ENCODE measurements around the gene CADPS.

The CADPS gene

DNA sequence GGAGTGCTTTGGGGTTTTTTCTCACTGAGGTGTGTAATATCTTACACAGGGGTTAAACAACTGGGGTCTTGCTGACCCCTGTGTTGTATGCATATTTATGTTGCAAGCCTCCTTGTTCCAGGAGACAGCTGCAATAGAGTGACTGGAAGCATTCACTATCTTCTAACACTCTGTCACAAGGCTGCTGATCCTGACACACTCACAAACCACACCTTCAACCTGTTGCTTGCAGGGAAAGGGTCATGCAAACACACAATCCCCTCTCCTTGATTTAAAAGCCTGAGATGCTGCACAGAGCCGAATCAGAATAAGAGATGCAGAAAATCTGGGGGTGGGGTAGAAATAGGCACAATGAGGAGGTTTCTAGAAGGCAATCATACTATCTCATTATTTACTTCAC is 197.3 kb downstream of the CADPS start:
- H3K27ac ChIP-seq: no peak overlapping the region
- TF ChIP-seq, protein P1, sequence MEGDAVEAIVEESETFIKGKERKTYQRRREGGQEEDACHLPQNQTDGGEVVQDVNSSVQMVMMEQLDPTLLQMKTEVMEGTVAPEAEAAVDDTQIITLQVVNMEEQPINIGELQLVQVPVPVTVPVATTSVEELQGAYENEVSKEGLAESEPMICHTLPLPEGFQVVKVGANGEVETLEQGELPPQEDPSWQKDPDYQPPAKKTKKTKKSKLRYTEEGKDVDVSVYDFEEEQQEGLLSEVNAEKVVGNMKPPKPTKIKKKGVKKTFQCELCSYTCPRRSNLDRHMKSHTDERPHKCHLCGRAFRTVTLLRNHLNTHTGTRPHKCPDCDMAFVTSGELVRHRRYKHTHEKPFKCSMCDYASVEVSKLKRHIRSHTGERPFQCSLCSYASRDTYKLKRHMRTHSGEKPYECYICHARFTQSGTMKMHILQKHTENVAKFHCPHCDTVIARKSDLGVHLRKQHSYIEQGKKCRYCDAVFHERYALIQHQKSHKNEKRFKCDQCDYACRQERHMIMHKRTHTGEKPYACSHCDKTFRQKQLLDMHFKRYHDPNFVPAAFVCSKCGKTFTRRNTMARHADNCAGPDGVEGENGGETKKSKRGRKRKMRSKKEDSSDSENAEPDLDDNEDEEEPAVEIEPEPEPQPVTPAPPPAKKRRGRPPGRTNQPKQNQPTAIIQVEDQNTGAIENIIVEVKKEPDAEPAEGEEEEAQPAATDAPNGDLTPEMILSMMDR (conservative IDR thresholded peaks at IDR 0.05): no peak
- no peak for TF ChIP-seq ZFX (IDR thresholded peaks at IDR 0.05)

DNA sequence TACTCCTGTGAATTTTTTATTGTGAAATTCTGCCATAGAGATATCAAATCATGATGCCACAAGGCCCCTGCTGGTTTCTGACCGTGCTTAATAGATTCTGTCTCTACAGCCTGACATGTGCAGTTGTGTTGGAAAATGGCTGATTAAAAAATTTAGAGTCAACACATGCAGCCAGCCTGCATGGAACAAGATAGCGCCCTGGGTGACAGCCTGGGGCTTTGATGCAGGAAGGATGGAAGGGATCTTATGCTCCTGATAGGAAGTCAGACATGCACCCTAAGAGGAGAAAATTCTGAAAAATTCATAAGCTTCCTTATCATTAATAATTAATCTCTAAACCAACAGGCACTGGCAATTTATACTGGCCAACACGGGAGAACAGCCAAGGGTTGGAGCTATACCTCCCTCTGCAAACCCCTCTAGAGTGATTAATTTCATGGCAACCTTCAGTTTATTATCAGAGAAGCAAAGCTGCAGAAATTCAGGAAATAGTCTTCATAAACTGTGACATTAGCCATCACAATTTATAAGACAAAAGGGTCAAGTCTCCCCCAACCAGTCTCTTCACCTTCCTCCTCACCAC is 198.4 kb downstream of the CADPS start:
- no peak overlapping the region for H3K27ac ChIP-seq
- no peak for TF ChIP-seq ZFX (IDR thresholded peaks at IDR 0.05)
- TF ChIP-seq, protein P1 (conservative IDR thresholded peaks at IDR 0.05): no peak

DNA sequence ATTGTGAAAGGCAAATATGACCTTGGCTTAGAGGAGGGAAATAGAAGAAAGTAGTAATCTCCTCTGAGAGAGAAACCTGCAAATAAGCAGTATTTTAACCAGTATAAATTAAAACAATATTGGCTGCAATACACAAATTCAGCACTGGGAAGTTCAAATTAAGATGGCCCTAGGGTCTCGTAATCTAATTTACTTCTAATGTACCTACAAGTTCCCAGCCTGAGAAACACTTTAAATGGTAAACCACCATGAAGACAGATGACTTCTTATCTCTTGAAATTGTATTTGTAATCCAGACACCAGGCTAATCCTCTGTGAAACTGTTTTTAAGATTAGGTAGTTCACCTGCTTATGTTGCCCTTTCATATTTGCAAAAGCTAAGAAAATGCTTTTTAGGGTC is 199.7 kb downstream of the CADPS start:
- H3K27ac ChIP-seq: no peak overlapping the region
- no peak for TF ChIP-seq ZFX (IDR thresholded peaks at IDR 0.05)
- TF ChIP-seq, protein P1 (conservative IDR thresholded peaks at IDR 0.05): no peak

DNA sequence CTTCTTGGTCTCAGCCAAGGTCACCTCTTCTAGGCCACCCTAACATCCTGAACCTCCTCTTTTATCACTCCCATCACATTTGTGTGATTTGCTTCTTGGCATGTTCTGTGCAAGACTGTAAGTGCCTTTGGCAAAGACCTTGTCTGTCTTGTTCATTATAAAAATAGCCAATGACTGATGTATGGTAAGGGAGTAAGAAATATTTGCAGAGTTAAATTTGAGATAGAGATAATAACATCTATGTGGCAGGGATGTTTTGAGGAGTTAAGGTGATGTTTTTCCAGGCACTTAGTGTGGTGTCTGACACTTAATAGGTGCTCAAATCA is 202.3 kb downstream of the CADPS start:
- H3K27ac ChIP-seq: no peak overlapping the region
- TF ChIP-seq ZFX (IDR thresholded peaks at IDR 0.05): no peak
- TF ChIP-seq, protein P1 (conservative IDR thresholded peaks at IDR 0.05): no peak

DNA sequence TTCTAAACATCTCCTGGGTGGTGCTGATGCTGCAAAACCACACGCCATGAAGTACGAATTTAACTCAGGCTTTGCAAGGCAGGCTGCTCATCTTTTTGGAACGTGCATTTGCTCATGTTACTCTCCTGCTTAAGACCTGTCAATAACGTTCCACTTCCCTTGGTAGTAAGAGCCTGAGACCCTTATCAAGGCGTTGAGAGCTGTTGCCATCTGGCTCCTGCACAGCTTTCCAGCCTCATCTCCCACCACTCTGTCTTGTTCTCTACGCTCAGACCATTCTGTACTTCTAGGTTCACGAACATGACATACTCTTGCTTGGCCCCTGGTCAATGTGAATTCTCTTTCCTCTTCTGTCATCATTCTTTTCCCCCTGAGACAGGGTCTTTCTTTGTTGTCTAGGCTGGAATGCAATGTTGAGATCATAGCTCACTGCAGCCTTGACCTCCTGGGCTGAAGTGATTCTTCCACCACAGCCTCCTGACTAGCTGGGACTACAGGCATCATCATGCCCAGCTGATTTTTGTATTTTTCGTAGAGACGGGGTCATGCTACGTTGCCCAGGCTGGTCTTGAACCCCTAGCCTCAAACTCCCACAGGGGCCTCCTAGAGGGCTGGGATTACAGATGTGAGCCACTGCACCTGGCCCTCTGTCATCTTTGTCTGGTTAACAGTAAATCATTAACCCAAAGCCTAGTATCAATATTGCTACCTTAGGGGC is 202.8 kb downstream of the CADPS start:
- no peak overlapping the region for H3K27ac ChIP-seq
- TF ChIP-seq ZFX (IDR thresholded peaks at IDR 0.05): no peak
- TF ChIP-seq, protein P1 (conservative IDR thresholded peaks at IDR 0.05): no peak

DNA sequence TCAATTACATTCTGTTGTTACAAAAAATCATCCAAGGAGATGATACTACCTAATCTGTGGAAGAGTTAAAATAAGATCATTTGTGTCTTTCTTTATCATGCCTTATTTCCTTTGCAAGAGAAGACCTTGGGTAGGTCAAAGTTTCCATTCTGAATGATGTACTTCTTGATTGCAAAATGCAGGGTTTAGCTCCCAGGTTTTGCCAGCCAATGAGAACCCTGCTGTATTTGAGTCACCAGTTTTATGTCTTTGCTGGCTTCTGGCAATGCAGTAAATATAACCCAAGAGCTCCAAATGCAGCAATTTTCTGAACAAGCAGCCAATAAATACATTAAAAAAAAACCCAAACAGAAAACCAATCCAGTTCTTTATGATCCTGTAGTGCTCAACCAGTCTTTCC is 204.9 kb downstream of the CADPS start:
- H3K27ac ChIP-seq: no peak overlapping the region
- TF ChIP-seq, protein P1 (conservative IDR thresholded peaks at IDR 0.05): no peak
- no peak for TF ChIP-seq ZFX (IDR thresholded peaks at IDR 0.05)

DNA sequence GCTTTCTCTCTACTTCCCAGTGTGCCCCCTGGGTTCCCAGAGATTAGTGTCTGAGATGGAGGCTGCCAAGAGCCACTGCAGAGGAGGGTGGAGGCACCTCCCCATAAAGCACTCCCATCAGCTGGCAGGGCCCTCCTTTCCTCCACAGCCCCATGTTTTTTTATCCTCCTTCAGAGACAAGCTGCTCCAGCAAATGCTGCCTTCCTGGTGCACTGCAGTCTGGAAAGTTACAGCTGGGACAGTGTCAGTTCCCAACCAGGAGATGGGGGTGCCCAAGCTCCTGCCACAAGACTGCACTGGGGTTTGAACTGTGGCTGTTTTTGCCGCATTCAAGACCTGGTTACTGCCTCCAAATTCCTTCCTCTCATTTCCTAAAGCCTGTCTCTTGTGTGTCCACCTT is 206.1 kb downstream of the CADPS start:
- TF ChIP-seq, protein P1 (conservative IDR thresholded peaks at IDR 0.05): no peak
- no peak for TF ChIP-seq ZFX (IDR thresholded peaks at IDR 0.05)
- no peak overlapping the region for H3K27ac ChIP-seq
